Astrocyte (in vitro differentiated cells and primary cell): ENCODE data around the gene FNDC11. TPM values are rescaled to one million over a fixed set of nuclear protein-coding genes. Genes with fewer than 3 reads are reported as not detected.

Experiments
- DNase-seq: peaks from one replicate; pipeline ENCODE4 v3.0.0-alpha.2; 2010; ENCODE audit warnings: low read depth
- FAIRE-seq: peaks from 2 replicates; lab custom pipeline; 2011; peaks lifted over from hg19 to GRCh38; lab: Jason Lieb, UNC
- H2AFZ ChIP-seq: 2 replicates; pipeline ENCODE4 v1.6.0; 2012; ENCODE audit warnings: low read depth, low read length, inconsistent platforms
- H3K27ac ChIP-seq: 2 replicates; pipeline ENCODE4 v1.5.1; 2011; ENCODE audit warnings: low read depth, low read length, inconsistent platforms
- H3K27me3 ChIP-seq: 2 replicates; pipeline ENCODE4 v1.6.0; 2011; ENCODE audit warnings: low read length, inconsistent platforms; ENCODE audit not compliant: insufficient read depth
- H3K36me3 ChIP-seq: 2 replicates; pipeline ENCODE4 v1.5.1; 2011; ENCODE audit warnings: low read length, inconsistent platforms; ENCODE audit not compliant: insufficient read depth
- H3K4me1 ChIP-seq: 2 replicates; pipeline ENCODE4 v1.5.1; 2011; ENCODE audit warnings: low read length, inconsistent platforms; ENCODE audit not compliant: insufficient read depth
- H3K4me2 ChIP-seq: 2 replicates; pipeline ENCODE4 v1.6.0; 2012; ENCODE audit warnings: low read length, inconsistent platforms
- H3K4me3 ChIP-seq: 2 replicates; pipeline ENCODE4 v1.5.1; 2011; ENCODE audit warnings: low read depth, mild to moderate bottlenecking, low read length, inconsistent platforms; ENCODE audit not compliant: insufficient read depth
- H3K79me2 ChIP-seq: 2 replicates; pipeline ENCODE4 v1.6.0; 2012; ENCODE audit warnings: mild to moderate bottlenecking, low read length, inconsistent platforms; ENCODE audit not compliant: insufficient read depth
- H3K9ac ChIP-seq: 2 replicates; pipeline ENCODE4 v1.6.0; 2012; ENCODE audit warnings: mild to moderate bottlenecking, low read length, inconsistent platforms
- H3K9me3 ChIP-seq: 2 replicates; pipeline ENCODE4 v1.5.1; 2012; ENCODE audit warnings: low read depth, mild to moderate bottlenecking, low read length, inconsistent platforms; ENCODE audit not compliant: insufficient read depth
- H4K20me1 ChIP-seq: 2 replicates; pipeline ENCODE4 v1.6.0; 2012; ENCODE audit warnings: low read length, inconsistent platforms; ENCODE audit not compliant: insufficient read depth
- H3K27ac Mint-ChIP-seq: one replicate; pipeline ENCODE4 v1.8.0; 2021; ENCODE audit warnings: mild to moderate bottlenecking, mixed read lengths; ENCODE audit not compliant: unreplicated experiment
- H3K27me3 Mint-ChIP-seq: one replicate; pipeline ENCODE4 v1.8.0; 2021; ENCODE audit warnings: low read depth, mixed read lengths; ENCODE audit not compliant: unreplicated experiment
- H3K36me3 Mint-ChIP-seq: one replicate; pipeline ENCODE4 v1.8.0; 2021; ENCODE audit warnings: low read depth, mixed read lengths; ENCODE audit not compliant: unreplicated experiment
- H3K4me1 Mint-ChIP-seq: one replicate; pipeline ENCODE4 v1.8.0; 2021; ENCODE audit warnings: low read depth, mixed read lengths; ENCODE audit not compliant: unreplicated experiment
- H3K4me3 Mint-ChIP-seq: one replicate; pipeline ENCODE4 v1.8.0; 2021; ENCODE audit warnings: mild to moderate bottlenecking, moderate library complexity, mixed read lengths; ENCODE audit not compliant: unreplicated experiment
- H3K9me3 Mint-ChIP-seq: one replicate; pipeline ENCODE4 v1.8.0; 2021; ENCODE audit warnings: mild to moderate bottlenecking, mixed read lengths; ENCODE audit not compliant: unreplicated experiment
- CTCF ChIP-seq: IDR thresholded peaks from 2 replicates; pipeline ENCODE4 v1.5.1; 2011; ENCODE audit warnings: low read depth, mild to moderate bottlenecking, inconsistent platforms, low read length, moderate library complexity; ENCODE audit not compliant: insufficient read depth
- EZH2 ChIP-seq: IDR thresholded peaks from 2 replicates; pipeline ENCODE4 v1.6.1; 2012; ENCODE audit warnings: mild to moderate bottlenecking, low read length, inconsistent platforms; ENCODE audit not compliant: insufficient read depth
- total RNA-seq: library from RNA; stranded (reverse); gene quantifications from 2 replicates; pipeline ENCODE4 v1.2.1, GENCODE V29; 2021

The FNDC11 gene
- total RNA-seq, 1 donor from 2014 or later, result 0.20 TPM

- no peak overlapping the region for H3K4me3 Mint-ChIP-seq
- TF ChIP-seq EZH2, result no peak
- no peak for FAIRE-seq
Observed at GRCh38 chr20:63525185-63525584, 28.8 kb upstream of the FNDC11 start.

GRCh38 chr20:63525971-63526370, 28.0 kb upstream of the FNDC11 start:
- Mint-ChIP-seq H3K36me3 (peaks cover 14% of the 10 kb centered on the region), H3K4me3 (no peak overlapping the region), H3K9me3 (no peaks in the 10 kb centered on the region), H3K27me3 (no peaks in the 10 kb centered on the region), H3K4me1 (peaks cover 2% of the 10 kb centered on the region), H3K27ac (no peak overlapping the region)
- Histone ChIP-seq H3K9ac (no peak overlapping the region), H3K27me3 (no peaks in the 10 kb centered on the region), H3K9me3 (no peaks in the 10 kb centered on the region), H3K36me3 (no peaks in the 10 kb centered on the region), H3K4me1 (peaks cover 9% of the 10 kb centered on the region), H3K4me2 (no peak overlapping the region), H3K4me3 (no peak overlapping the region), H3K79me2 (peaks cover 21% of the 10 kb centered on the region), H3K27ac (no peak overlapping the region), H2AFZ (no peak overlapping the region), H4K20me1 (peaks cover 50% of the 10 kb centered on the region)
- no peak for FAIRE-seq
- TF ChIP-seq CTCF (no peak), EZH2 (no peak)
- DNase-seq, result no peak

More at GRCh38 chr20:63525185-63525584, 28.8 kb upstream of the FNDC11 start:
- peaks cover 2% of the 10 kb centered on the region for H3K4me1 Mint-ChIP-seq
- peaks cover 23% of the 10 kb centered on the region for H3K79me2 ChIP-seq
- H3K4me3 ChIP-seq, result no peak overlapping the region
- H3K27ac Mint-ChIP-seq, result no peak overlapping the region
- no peak overlapping the region for H2AFZ ChIP-seq
- no peak overlapping the region for H3K4me2 ChIP-seq
- H4K20me1 ChIP-seq, result peaks cover 50% of the 10 kb centered on the region
- no peaks in the 10 kb centered on the region for H3K9me3 ChIP-seq
- peaks cover 14% of the 10 kb centered on the region for H3K36me3 Mint-ChIP-seq
- no peaks in the 10 kb centered on the region for H3K27me3 ChIP-seq
- no peaks in the 10 kb centered on the region for H3K36me3 ChIP-seq
- H3K27ac ChIP-seq, result no peak overlapping the region
- no peaks in the 10 kb centered on the region for H3K27me3 Mint-ChIP-seq
- DNase-seq, result no peak
- no peak overlapping the region for H3K9ac ChIP-seq
- peaks cover 9% of the 10 kb centered on the region for H3K4me1 ChIP-seq
- no peaks in the 10 kb centered on the region for H3K9me3 Mint-ChIP-seq

GRCh38 chr20:63527184-63527583, 26.8 kb upstream of the FNDC11 start:
- Mint-ChIP-seq H3K27me3 (no peaks in the 10 kb centered on the region), H3K36me3 (peaks cover 14% of the 10 kb centered on the region), H3K27ac (no peak overlapping the region), H3K4me1 (peaks cover 2% of the 10 kb centered on the region), H3K9me3 (no peaks in the 10 kb centered on the region), H3K4me3 (no peak overlapping the region)
- Histone ChIP-seq H3K9me3 (no peaks in the 10 kb centered on the region), H2AFZ (no peak overlapping the region), H3K27ac (no peak overlapping the region), H3K36me3 (no peaks in the 10 kb centered on the region), H3K27me3 (no peaks in the 10 kb centered on the region), H3K79me2 (peaks cover 10% of the 10 kb centered on the region), H3K4me2 (no peak overlapping the region), H3K9ac (no peak overlapping the region), H3K4me3 (no peak overlapping the region), H3K4me1 (peaks cover 5% of the 10 kb centered on the region), H4K20me1 (peaks cover 39% of the 10 kb centered on the region)
- TF ChIP-seq EZH2, result no peak
- no peak for FAIRE-seq
- DNase-seq, result no peak
